ENCODE results near the gene CHRNA10. TPM values are rescaled to one million over a fixed set of nuclear protein-coding genes. Genes with fewer than 3 reads are reported as not detected.

Gene CHRNA10
- total and polyA plus RNA-seq, 2 of the 13 experiments (the other 11 are each of a cell fraction or from before 2014, with no cell fraction given), result 0.53 to 0.71 TPM

DNA sequence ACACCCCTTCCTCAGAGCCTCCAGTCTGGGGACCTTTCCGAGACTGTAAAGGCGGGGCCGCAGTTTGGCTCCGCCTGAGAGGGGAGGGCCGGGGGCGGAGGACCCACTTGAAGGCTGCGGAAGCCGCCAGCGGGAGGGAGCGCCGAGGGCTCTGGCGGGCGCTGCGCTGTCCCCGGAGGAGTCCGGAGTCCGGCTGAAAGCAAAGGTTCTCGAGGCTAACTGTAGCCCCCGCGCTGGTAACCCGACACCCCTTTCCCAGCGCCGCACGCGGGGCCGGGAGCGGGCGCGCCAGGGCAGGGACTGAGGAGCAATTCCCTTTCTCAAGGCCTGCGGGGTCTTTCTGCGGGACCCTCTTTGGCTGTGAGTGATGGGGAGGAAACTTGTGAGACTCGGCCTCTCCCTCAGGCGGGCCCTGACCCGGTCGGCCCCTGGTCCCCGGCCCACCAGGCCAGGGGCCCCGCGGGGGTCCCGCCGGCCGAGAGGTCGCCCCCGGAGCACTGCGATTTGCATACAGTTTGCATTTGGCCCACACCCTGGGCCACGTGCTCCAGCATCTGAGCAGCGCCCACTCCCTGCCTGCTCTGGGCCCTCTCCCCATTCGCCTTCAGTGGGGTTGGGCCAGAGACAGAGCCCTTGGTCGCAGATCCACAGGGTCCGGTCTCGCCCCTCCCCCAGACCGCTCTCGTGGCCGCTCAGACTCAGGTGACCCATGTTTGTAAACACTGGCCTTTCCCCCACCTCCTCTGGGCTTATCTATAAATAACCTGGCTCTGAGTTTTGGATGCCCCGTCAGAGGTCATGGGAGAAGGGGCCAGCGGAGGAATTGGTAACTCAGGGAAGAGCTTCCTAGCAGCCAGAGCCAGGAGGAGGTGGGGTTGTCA is 28.9 kb downstream of the CHRNA10 start (continued):
- TF ChIP-seq, protein P1, sequence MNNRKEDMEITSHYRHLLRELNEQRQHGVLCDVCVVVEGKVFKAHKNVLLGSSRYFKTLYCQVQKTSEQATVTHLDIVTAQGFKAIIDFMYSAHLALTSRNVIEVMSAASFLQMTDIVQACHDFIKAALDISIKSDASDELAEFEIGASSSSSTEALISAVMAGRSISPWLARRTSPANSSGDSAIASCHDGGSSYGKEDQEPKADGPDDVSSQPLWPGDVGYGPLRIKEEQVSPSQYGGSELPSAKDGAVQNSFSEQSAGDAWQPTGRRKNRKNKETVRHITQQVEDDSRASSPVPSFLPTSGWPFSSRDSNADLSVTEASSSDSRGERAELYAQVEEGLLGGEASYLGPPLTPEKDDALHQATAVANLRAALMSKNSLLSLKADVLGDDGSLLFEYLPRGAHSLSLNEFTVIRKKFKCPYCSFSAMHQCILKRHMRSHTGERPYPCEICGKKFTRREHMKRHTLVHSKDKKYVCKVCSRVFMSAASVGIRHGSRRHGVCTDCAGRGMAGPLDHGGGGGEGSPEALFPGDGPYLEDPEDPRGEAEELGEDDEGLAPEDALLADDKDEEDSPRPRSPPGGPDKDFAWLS (CRISPR knock-in tag; IDR thresholded peaks at IDR 0.05; ENCODE audit: borderline replicate concordance), result no peak
- TF ChIP-seq MIXL1 (CRISPR knock-in tag; IDR thresholded peaks at IDR 0.05), result no peak
- TF ChIP-seq KLF15 (CRISPR knock-in tag; IDR thresholded peaks at IDR 0.05; ENCODE audit: borderline replicate concordance), result no peak
- TF ChIP-seq DPF2 (CRISPR knock-in tag; IDR thresholded peaks at IDR 0.05; ENCODE audit: borderline replicate concordance, low read depth), result no peak
- peak; percentile 74 for TF ChIP-seq PHF21A (CRISPR knock-in tag; IDR thresholded peaks at IDR 0.05)
- TF ChIP-seq MLLT10 (CRISPR knock-in tag; IDR thresholded peaks at IDR 0.05), result no peak
- TF ChIP-seq ZSCAN20 (CRISPR knock-in tag; IDR thresholded peaks at IDR 0.05; ENCODE audit: borderline replicate concordance), result no peak
- no peak for TF ChIP-seq GTF2F1 (IDR thresholded peaks at IDR 0.05; ENCODE audit: low read length)
- no peak for TF ChIP-seq TSC22D2 (CRISPR knock-in tag; IDR thresholded peaks at IDR 0.05; ENCODE audit: borderline replicate concordance)
- TF ChIP-seq ZNF333 (CRISPR knock-in tag; IDR thresholded peaks at IDR 0.05; ENCODE audit: borderline replicate concordance), result no peak
- peak; percentile 61; the same call in 1 of the 2 replicates for TF ChIP-seq SALL2 (CRISPR knock-in tag; IDR thresholded peaks at IDR 0.05)
- no peak for TF ChIP-seq AHR (CRISPR knock-in tag; IDR thresholded peaks at IDR 0.05)
- TF ChIP-seq ZNF557 (CRISPR knock-in tag; IDR thresholded peaks at IDR 0.05), result no peak
- TF ChIP-seq, protein P2, sequence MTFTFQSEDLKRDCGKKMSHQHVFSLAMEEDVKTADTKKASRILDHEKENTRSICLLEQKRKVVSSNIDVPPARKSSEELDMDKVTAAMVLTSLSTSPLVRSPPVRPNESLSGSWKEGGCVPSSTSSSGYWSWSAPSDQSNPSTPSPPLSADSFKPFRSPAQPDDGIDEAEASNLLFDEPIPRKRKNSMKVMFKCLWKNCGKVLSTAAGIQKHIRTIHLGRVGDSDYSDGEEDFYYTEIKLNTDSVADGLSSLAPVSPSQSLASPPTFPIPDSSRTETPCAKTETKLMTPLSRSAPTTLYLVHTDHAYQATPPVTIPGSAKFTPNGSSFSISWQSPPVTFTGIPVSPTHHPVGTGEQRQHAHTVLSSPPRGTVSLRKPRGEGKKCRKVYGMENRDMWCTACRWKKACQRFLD (CRISPR knock-in tag; IDR thresholded peaks at IDR 0.05; ENCODE audit: borderline replicate concordance), result no peak
- TF ChIP-seq TMF1 (CRISPR knock-in tag; IDR thresholded peaks at IDR 0.05; ENCODE audit: low read depth), result peak; percentile 52; the same call in 1 of the 2 replicates
- no peak for TF ChIP-seq PRMT3 (CRISPR knock-in tag; IDR thresholded peaks at IDR 0.05; ENCODE audit: borderline replicate concordance, low read depth)
- TF ChIP-seq, protein P3, sequence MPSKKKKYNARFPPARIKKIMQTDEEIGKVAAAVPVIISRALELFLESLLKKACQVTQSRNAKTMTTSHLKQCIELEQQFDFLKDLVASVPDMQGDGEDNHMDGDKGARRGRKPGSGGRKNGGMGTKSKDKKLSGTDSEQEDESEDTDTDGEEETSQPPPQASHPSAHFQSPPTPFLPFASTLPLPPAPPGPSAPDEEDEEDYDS (CRISPR knock-in tag; IDR thresholded peaks at IDR 0.05), result no peak
- TF ChIP-seq ZBTB1 (CRISPR knock-in tag; IDR thresholded peaks at IDR 0.05; ENCODE audit: borderline replicate concordance), result no peak
- TF ChIP-seq NR3C1 (CRISPR knock-in tag; IDR thresholded peaks at IDR 0.05), result no peak
- peak; percentile 27; the same call in 1 of the 2 replicates for TF ChIP-seq ZSCAN21 (CRISPR knock-in tag; IDR thresholded peaks at IDR 0.05; ENCODE audit: borderline replicate concordance)
- TF ChIP-seq FOXA3 (CRISPR knock-in tag; IDR thresholded peaks at IDR 0.05), result 0 out of 2 replicates have a peak, but pooled peaks have one; percentile 26
- TF ChIP-seq DNMT3B (CRISPR knock-in tag; conservative IDR thresholded peaks at IDR 0.05), result no peak
- no peak for TF ChIP-seq ZNF468 (CRISPR knock-in tag; IDR thresholded peaks at IDR 0.05)
- TF ChIP-seq, protein P4, sequence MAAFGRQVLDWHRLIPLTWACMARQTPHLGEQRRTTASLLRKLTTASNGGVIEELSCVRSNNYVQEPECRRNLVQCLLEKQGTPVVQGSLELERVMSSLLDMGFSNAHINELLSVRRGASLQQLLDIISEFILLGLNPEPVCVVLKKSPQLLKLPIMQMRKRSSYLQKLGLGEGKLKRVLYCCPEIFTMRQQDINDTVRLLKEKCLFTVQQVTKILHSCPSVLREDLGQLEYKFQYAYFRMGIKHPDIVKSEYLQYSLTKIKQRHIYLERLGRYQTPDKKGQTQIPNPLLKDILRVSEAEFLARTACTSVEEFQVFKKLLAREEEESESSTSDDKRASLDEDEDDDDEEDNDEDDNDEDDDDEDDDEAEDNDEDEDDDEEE (CRISPR knock-in tag; IDR thresholded peaks at IDR 0.05), result no peak
- no peak for TF ChIP-seq REXO4 (CRISPR knock-in tag; IDR thresholded peaks at IDR 0.05; ENCODE audit: borderline replicate concordance)
- no peak for TF ChIP-seq ZNF383 (CRISPR knock-in tag; IDR thresholded peaks at IDR 0.05; ENCODE audit: borderline replicate concordance)
- no peak for TF ChIP-seq CC2D1A (CRISPR knock-in tag; IDR thresholded peaks at IDR 0.05)
